ENCODE results near the gene FAM20A.

DNA sequence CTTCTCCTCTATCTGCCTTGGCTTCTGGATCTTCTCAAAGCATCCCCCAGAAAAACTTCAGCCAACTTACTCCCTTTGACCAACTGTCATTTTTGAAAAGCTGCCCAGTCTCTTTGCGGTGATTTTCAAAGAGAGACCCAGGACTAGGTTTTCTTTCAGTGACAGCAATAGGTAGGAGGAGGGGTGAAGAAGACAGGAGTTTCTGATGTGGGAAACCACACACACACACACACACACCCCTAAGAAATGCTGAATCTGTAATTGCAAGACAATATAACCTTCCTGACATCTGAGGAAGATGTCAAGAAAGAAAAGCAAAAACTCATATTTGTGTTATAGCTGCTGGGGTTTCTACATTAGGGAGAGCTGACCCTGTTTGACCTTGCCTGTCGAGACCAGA lies 5.2 kb downstream of the FAM20A start:
- TF ChIP-seq, protein P1, sequence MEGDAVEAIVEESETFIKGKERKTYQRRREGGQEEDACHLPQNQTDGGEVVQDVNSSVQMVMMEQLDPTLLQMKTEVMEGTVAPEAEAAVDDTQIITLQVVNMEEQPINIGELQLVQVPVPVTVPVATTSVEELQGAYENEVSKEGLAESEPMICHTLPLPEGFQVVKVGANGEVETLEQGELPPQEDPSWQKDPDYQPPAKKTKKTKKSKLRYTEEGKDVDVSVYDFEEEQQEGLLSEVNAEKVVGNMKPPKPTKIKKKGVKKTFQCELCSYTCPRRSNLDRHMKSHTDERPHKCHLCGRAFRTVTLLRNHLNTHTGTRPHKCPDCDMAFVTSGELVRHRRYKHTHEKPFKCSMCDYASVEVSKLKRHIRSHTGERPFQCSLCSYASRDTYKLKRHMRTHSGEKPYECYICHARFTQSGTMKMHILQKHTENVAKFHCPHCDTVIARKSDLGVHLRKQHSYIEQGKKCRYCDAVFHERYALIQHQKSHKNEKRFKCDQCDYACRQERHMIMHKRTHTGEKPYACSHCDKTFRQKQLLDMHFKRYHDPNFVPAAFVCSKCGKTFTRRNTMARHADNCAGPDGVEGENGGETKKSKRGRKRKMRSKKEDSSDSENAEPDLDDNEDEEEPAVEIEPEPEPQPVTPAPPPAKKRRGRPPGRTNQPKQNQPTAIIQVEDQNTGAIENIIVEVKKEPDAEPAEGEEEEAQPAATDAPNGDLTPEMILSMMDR (IDR thresholded peaks at IDR 0.05; ENCODE audit: borderline replicate concordance, extremely low read depth, low read length, poor library complexity, severe bottlenecking) = no peak
- no peak for TF ChIP-seq EZH2 (IDR thresholded peaks at IDR 0.05; ENCODE audit: borderline replicate concordance, low read depth, low read length, severe bottlenecking)

Measured in DND-41 (cell line).